ENCODE results near the gene ARHGAP6. TPM values are rescaled to one million over a fixed set of nuclear protein-coding genes. Genes with fewer than 3 reads are reported as not detected.
"Not testable (repeated sequence)": the region's sequence is repeated elsewhere in the genome, so short reads cannot be mapped to it uniquely, and the experiment has no call there.

Gene ARHGAP6
- total and polyA plus RNA-seq, 8 donors: 2.2 to 26.4 (median 8.7) TPM

DNA sequence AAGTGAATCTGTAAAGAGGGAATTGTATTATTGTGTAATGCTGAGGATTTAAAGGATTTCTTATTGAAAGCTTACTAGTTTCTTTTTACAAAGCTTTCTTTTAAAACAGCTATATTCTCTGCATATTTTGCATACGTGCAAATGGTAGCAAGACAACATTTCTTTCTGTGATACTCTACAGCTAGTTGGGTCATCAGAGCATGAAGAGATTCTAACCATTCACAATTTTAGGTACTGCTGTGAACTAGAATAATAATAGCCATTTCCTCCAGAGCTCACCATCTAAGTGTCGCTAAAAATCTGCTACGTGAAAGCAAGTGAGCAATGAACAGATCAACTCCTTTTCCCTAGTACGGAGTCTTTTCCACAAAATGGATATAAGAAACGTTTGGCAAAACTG is 37.3 kb downstream of the ARHGAP6 start:
- no peak for DNase-seq
- no peak overlapping the region for H3K4me3 ChIP-seq
- H3K27me3 ChIP-seq: no peaks in the 10 kb centered on the region
- intact Hi-C loops (cut with DNase I; ENCODE audit: low total_unique reads): no loop called here
- WGBS, 5 donors: 65 to 85% (median 77%) methylated on average over 5 of the region's 5 CpGs
- TF ChIP-seq POLR2AphosphoS5 (IDR thresholded peaks at IDR 0.05) (no peak), POLR2A (IDR thresholded peaks at IDR 0.05) (no peak), EP300 (IDR thresholded peaks at IDR 0.05) (no peak), CTCF (IDR thresholded peaks at IDR 0.05) (no peak)
- H3K4me1 ChIP-seq: no peaks in the 10 kb centered on the region
- H3K9me3 ChIP-seq: peaks cover 0 to 27% (median 7%) of the 10 kb centered on the region in 4 donors
- no peaks in the 10 kb centered on the region for H3K36me3 ChIP-seq
- no peak overlapping the region for H3K27ac ChIP-seq

DNA sequence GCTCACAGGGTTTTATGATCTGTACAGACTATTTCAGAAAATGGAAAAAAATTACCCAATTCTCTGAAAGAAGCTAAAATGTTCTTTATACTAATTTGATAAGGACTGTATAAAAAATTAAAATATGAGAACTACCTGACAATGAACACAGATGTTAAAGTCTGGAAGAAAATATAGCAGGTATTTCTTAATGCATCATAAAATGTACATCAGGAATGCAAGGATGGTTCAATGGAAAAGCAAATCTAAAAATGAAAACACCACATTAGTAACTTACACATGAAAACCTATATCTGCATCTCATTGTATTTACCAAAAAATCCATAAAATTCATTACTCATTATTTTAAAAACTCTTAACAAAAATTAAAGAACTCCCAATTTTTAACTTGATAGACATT is 39.4 kb downstream of the ARHGAP6 start:
- no peak overlapping the region for H3K4me3 ChIP-seq
- no peak overlapping the region for H3K27ac ChIP-seq
- DNase-seq: no peak
- H3K9me3 ChIP-seq: peaks cover 0 to 27% (median 7%) of the 10 kb centered on the region in 4 donors
- intact Hi-C loops (cut with DNase I; ENCODE audit: low total_unique reads): no loop called here
- no peaks in the 10 kb centered on the region for H3K4me1 ChIP-seq
- H3K36me3 ChIP-seq: no peaks in the 10 kb centered on the region
- no peaks in the 10 kb centered on the region for H3K27me3 ChIP-seq
- TF ChIP-seq CTCF (IDR thresholded peaks at IDR 0.05): no peak
- no peak for TF ChIP-seq POLR2AphosphoS5 (IDR thresholded peaks at IDR 0.05)
- no peak for TF ChIP-seq POLR2A (IDR thresholded peaks at IDR 0.05)
- TF ChIP-seq EP300 (IDR thresholded peaks at IDR 0.05): no peak

DNA sequence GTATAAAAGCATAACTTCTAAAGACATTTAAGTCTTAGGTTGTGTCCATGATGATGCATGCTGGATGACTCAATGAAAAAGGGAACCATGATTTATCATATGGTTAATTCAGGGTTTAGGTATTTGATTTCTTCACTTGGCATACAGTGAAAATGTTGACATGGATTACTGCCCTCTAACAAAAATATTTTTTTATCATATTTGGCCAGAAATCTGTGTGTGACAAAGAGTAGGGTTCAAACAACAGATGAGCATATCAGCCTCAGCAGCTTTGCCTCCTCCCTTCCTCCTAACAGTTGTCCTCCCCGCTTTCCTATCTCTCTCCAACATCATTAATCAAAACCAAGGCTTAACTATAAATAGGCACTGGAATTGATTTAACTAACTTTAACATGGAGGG is 46.3 kb downstream of the ARHGAP6 start:
- Histone ChIP-seq H3K4me3 (no peak overlapping the region), H3K36me3 (no peaks in the 10 kb centered on the region), H3K27me3 (no peaks in the 10 kb centered on the region), H3K4me1 (no peaks in the 10 kb centered on the region), H3K9me3 (peaks cover 0 to 10% (median 0%) of the 10 kb centered on the region in 4 donors), H3K27ac (no peak overlapping the region)
- 30 to 59% (median 52%) methylated on average over 1 of the region's 1 CpG for WGBS, 5 donors
- no peak for TF ChIP-seq POLR2AphosphoS5 (IDR thresholded peaks at IDR 0.05)
- no peak for TF ChIP-seq POLR2A (IDR thresholded peaks at IDR 0.05)
- TF ChIP-seq CTCF (IDR thresholded peaks at IDR 0.05): no peak
- TF ChIP-seq EP300 (IDR thresholded peaks at IDR 0.05): no peak
- no peak for DNase-seq
- intact Hi-C loops (cut with DNase I; ENCODE audit: low total_unique reads): no loop called here

DNA sequence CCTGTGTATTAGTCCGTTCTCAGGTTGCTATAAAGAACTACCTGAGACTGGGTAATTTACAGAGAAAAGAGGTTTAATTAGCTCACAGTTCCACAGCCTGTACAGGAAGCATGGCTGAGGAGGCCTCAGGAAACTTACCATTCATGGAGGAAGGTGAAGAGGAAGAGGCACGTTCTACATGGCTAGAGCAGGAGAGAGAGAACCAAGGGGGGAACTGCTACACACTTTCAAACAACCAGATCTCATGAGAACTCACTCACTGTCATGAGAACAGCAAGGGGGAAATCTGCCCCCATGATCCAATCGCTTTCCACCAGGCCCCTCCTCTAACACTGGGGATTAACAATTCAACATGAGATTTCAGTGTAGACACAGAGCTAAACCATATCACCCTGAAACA is 51.5 kb downstream of the ARHGAP6 start:
- H3K27ac ChIP-seq; H3K4me1 ChIP-seq; DNase-seq; H3K27me3 ChIP-seq; intact Hi-C loops (cut with DNase I; ENCODE audit: low total_unique reads); H3K36me3 ChIP-seq; H3K4me3 ChIP-seq: not testable (repeated sequence)
- WGBS, 5 donors: 55 to 90% (median 79%) methylated on average over 3 of the region's 3 CpGs
- H3K9me3 ChIP-seq: peaks cover 0 to 10% (median 0%) of the 10 kb centered on the region in 4 donors

DNA sequence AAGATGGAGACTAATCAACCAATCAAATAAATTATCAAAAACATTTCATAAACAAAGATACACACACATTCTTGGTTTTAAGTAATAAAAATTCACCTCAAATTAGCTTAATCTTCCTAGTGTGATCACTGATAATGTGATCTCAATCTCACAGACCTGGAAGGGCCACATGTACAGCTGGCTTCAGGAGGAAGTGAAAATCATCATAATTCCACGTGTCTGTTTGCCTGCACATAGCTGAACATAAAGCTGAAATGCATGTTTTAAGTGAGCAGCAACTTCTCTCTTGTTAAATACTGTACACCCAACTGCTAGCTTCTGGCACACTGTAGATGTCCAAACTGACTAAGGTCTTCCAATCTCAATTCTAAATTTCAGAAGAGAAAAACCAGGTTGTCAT is 53.8 kb downstream of the ARHGAP6 start:
- intact Hi-C loops (cut with DNase I; ENCODE audit: low total_unique reads): no loop called here
- 16 to 57% (median 41%) methylated on average over 1 of the region's 1 CpG for WGBS, 5 donors
- no peaks in the 10 kb centered on the region for H3K4me1 ChIP-seq
- H3K9me3 ChIP-seq: peaks cover 0 to 10% (median 0%) of the 10 kb centered on the region in 4 donors
- DNase-seq: no peak
- TF ChIP-seq POLR2AphosphoS5 (IDR thresholded peaks at IDR 0.05): no peak
- TF ChIP-seq EP300 (IDR thresholded peaks at IDR 0.05): no peak
- no peak for TF ChIP-seq POLR2A (IDR thresholded peaks at IDR 0.05)
- no peak for TF ChIP-seq CTCF (IDR thresholded peaks at IDR 0.05)
- H3K27ac ChIP-seq: no peak overlapping the region
- no peaks in the 10 kb centered on the region for H3K36me3 ChIP-seq
- no peak overlapping the region for H3K4me3 ChIP-seq
- H3K27me3 ChIP-seq: no peaks in the 10 kb centered on the region
